ENCODE measurements around the gene ANKMY1.
"Not testable (repeated sequence)": the region's sequence is repeated elsewhere in the genome, so short reads cannot be mapped to it uniquely, and the experiment has no call there.

Gene ANKMY1

DNA sequence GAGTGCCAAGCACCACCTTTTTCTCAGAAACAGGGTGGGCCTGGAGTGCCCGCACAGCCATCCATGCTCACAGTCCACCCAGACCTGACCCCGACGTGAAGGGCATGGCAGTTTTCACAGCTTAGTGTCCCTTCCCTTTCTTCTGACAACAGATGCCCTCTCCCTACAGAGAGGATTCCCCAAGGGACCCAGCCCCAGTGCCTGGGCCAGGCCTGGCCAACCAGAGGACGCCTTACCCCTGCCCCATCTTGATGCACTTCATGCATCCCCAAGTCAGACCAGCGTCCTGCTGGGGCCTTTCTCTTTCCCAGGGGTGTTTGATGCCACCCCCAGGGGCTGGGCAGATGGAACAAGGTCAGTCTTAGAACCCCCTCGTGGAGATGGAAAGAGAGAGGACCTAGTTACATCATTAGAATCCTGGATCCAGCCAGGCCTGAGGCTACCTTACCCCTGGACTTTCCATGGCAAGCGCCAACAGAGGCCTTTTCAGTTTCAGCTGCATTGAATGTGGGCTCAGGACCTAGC is 3.8 kb downstream of the ANKMY1 start:
- no peak for DNase-seq

DNA sequence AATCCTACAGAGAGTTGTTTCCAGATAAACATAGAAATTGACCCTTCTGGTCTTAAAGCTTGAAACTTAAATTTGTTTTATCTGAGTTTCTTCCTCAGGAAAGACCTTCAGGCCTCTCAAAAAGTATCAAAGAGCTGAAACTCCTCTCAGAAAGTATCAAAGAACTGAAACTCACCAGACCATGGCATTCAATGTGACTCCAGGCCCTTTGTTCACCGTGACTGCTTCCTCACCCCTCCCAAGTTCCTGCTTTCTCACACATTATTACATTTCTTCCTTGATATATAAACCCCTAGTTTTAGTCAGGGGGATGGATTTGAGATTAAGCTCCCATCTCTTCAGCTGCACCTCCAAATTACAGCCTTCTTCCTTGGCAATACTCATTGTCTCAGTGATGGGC is 6.0 kb downstream of the ANKMY1 start:
- DNase-seq, result no peak

DNA sequence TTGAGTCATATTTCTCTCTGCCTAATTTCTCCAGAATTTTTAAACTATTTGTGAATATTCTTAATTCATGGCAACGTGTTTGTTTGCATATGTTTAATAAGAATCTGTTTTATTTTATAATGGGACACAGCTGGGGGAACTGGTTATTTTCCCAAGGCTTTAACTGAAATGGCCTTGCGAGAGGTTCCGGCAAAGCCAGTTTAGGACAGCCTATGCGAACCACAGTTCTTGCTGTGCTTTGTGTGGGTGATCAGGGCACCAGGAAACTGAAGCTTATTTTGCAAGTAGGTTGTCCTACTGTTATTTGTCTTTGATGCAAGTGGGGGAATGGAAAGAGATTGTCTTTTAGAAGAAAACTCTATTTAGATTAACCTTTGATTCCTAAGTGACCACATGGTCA is 6.5 kb downstream of the ANKMY1 start:
- no peak for DNase-seq

DNA sequence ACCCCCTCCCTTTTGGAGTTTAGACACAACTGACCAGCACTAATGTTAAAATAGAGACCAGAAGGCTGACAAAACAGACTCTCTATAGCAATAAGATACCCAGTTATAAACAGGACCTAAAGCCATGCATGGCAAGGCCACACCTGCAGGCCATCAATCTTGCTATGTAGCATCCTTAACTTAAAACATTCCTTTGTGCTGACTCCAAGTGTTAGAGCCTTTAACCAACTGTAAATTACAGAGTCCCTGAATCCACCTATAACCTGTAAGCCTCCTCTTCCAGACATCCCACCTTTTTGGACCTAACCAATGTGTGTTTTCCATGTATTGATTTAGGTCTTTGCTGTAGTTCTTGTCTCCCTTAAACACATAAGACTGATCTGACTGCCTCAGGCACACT is 17.9 kb downstream of the ANKMY1 start:
- no peak for DNase-seq

DNA sequence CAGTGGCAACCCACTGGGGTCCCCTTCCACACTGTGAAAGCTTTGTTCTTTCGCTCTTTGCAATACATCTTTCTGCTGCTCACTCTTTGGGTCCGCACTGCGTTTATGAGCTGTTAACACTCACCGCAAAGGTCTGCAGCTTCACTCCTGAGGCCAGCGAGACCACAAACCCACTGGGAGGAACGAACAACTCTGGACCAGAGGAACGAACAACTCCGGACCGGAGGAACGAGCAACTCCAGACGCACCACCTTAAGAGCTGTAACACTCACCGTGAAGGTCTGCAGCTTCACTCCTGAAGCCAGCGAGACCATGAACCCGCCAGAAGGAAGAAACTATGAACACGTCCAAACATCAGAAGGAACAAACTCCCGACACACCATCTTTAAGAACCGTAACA is 18.7 kb downstream of the ANKMY1 start:
- not testable (repeated sequence) for DNase-seq

DNA sequence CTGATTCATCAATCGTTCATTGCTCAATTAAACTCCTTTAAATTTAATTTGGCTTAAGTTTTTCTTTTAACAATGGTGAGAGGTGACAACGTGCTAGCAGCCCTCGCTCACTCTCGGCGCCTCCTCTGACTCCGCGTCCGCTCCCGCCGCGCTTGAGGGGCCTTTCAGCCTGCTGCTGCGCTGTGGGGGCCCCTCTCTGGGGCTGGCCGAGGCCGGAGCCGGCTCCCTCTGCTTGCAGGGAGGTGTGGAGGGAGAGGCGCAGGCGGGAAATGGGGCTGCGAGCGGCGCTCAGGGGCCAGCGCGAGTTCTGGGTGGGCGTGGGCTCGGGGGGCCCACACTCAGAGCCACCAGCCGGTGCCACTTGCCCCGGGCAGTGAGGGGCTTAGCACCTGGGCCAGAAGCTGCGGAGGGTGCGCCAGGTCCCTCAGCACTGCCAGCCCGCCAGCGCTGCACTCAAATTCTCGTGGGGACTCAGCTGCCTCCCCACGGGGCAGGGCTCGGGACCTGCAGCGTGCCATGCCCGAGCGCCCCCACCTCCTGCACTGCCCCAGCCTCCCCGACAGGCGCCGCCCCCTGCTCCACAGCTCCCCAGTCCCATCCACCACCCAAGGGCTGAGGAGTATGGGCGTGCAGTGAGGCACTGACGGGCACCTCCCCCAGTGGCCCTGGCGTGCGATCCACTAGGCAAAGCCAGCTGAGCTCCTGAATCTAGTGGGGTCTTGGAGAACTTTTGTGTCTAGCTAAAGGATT is 19.6 kb downstream of the ANKMY1 start:
- no peak for DNase-seq

DNA sequence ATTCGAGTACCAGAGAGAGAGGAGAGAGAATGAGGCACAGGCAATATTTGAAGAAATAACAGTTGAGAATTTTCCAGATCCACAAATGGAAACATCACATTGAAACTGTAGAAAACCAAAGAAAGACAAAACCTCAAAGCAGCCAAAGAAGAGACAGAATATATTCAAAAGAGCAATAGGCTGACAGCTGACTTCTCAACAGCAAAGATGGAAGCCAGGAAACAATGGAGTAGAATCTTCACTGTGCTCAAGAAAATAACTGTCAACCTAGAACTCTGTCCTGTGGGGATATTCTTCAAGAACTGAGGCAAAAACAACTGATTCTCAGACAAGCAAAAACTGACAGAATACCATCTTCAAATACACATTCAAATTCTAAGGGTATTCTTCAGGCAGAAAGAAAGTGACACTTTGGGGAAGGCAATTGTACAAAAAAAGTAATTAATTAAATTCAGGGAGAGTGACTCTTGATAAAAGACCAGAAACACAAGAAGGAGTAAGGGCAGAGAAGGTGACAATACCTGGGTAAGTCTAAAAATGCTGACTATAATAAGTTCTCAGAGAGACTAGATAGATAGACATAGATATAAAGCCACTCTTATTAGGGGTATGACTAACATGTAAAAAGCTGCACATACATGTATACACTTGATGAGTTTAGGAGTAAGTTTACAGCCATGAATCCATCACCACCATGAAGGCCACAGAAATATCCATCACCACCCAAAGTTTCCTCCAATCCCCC is 25.6 kb downstream of the ANKMY1 start:
- no peak for DNase-seq

DNA sequence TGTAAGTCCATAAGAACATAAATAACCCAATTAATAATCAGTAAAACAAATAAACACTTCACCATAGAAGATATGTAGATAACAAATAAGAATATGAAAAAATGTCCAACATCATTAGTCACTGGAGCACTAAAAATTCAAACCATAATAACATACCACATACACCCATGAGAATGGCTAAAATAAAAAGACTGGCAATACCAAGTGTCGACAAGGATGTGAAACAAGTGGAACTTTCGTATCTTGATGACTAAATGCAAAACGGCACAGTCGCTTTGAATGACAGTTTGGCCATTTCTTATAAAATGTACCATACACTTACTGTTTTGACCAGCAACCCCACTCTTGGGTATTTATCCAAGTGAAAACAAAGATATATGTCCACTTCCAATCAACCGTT is 26.8 kb downstream of the ANKMY1 start:
- no peak for DNase-seq

DNA sequence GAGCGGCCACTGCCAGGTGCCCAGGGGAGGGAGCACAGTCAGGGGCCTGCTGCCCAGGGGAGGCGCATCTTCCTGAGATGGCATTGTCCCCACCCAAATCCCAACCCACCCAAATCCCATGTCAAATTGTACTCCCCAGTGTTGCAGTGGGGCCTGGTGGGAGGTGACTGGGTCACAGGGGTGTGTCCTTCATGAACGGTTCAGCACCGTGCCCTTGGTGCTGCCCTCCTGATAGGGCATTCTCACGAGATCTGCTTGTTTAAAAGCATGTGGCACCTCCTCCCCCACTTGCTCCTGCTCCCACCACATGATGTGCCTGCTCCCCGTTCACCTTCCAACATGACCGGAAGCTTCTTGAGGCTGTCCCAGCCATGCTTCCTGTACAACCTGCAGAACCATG is 27.6 kb downstream of the ANKMY1 start:
- no peak for DNase-seq

DNA sequence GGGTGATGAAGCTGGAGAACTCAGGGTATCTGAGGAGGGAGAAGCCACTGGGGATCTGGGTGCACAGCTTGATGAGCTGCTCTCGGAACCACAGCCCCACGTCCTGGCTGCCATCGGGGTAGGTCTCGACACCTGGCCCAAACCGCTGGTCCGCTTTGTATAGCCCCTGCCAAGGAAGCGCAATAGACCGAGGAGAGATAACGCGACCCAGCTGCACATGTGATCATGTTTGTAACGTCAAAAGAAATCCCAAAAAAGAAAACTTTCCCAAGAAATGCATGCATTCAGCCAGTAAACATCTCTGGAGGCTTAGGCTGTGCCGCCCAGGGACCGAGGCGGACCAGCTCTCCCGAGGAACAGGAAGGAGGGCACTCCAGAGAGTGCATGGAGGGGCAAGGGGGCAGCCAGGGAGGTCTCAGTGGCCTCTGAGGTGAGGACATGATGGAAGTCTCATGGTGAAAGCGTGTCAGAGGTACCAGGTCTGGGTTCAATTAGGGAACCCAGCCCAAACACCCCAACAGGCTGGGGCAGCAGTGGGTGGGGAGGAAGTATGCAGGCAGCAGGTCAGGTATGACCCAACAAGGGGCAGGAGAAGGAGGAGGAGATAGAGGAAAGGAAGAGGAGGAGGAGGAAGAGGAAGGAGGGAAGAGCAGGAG is 28.3 kb downstream of the ANKMY1 start:
- DNase-seq, result no peak

DNA sequence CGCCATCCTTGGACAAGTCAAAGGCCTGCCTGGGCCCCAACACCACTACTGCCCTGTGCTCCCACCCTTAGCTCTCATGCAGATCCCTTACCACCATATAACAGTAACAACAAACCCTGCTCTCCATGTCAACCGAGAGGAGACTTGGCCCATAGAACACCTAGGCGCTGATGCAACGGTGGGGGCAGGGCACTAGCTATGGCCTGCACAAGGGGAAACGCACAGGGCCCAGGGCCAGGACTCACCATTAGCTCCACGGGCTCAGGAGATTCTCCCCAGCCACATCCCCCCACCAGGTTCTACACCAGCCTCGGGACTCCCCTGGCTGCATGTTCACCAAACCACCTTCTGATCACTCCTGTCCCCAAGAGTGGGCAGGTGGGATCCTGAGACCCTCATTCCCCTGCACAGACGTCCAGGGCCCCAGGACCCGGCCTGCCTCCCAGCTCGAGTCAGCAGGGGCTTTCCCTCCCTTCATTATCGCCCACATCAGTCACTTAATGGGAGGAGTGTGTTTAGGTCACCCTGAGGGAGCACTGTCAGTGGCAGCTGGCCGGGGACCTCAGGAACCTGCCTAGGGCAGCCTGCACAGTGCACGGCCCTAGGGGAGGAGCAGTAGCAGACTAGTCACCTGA is 29.3 kb downstream of the ANKMY1 start:
- DNase-seq, result no peak

DNA sequence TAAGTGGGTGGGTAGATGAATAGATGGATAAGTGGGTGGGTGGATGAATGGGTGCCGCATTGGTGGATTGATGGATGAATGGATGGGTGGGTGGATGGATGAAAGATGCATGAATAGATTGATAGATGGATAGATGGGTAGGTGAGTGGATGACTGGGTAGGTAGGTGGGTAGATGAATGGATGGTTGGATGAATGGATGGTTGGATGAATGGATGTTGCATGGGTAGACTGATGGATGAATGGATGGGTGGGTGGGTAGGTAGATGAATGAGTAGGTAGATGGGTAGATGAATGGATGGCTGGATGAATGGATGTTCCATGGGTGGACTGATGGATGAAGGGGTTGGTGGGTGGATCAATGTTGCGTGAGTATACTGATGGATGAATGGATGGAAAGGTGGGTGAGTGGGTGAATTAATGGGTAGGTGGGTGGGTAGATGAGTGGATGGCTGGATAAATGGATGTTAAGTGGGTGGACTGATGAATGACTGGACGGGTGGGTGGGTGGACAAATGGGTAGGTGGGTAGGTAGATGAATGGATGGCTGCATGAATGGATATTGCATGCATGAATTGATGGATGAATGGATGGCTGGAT is 30.5 kb downstream of the ANKMY1 start:
- DNase-seq, result no peak

DNA sequence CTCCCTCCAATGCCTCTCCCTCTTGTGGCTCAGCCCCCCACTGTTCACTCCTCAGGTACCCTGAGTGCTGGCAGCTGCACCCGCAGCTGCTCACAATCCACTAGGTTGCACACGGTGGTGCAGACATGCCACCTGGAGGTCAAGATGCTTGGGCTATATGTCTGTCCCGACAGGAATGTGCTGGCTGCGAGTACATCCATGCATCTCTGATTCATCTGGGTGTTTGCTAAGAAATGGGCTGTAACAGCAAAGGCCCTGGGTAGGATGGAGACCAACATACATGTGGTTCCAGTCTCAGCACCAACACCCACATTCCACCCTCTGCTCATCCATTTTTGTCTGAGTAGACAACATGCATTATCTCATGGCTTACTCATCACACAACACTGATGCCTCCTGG is 31.3 kb downstream of the ANKMY1 start:
- no peak for DNase-seq

DNA sequence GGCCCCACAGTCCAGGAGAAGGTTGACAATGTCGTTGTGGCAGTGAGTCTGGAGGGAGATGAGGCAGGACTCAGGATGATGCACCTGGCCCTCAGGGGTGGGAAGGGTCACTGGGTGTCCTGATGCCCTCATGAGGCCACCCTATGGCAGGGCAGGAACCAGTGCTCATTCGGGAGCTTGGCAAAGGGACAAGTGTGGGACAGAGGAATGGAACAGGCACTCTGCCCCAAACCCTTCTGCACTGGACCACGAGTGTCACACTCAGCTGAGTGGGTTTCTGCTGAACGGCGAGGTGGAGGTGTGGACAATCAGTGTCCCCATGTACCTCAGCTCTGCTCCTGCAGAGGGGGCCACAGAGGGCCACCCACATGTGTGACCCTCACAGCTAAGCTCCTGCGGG is 32.0 kb downstream of the ANKMY1 start:
- no peak for DNase-seq

DNA sequence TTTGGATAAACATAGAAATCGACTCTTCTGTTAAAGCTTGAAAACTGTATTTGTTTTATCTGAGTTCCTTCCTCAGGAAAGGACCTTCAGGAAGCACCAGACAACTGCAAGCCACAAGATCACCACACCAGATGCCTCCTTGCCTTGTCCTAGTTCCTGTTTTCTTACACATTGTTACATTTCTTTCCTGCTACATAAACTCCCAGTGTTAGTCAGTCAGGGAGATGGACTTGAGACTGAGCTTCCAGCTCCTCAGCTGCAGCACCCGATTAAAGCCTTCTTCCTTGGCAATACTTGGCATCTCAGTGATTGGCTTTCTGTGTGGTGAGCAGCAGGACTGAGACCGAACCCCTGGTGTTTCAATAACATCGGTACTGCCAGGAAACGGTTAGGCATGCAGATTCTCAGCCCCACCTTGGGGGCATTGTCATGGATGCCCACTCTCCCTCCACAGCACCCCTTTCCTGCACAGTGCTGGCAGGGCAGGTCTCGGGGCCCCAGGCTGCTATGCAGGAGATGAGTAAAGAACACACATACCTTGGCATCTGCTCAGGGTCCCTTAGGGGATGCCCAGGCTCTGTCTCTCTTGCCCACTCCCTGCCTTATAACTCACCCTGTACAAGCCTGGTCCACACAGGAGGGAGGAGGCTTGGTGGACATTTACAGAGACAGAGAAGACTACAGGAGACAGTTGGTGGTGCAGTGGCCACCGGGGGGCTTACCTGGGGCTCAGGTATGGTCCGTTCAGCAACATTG is 32.6 kb downstream of the ANKMY1 start:
- DNase-seq, result no peak

DNA sequence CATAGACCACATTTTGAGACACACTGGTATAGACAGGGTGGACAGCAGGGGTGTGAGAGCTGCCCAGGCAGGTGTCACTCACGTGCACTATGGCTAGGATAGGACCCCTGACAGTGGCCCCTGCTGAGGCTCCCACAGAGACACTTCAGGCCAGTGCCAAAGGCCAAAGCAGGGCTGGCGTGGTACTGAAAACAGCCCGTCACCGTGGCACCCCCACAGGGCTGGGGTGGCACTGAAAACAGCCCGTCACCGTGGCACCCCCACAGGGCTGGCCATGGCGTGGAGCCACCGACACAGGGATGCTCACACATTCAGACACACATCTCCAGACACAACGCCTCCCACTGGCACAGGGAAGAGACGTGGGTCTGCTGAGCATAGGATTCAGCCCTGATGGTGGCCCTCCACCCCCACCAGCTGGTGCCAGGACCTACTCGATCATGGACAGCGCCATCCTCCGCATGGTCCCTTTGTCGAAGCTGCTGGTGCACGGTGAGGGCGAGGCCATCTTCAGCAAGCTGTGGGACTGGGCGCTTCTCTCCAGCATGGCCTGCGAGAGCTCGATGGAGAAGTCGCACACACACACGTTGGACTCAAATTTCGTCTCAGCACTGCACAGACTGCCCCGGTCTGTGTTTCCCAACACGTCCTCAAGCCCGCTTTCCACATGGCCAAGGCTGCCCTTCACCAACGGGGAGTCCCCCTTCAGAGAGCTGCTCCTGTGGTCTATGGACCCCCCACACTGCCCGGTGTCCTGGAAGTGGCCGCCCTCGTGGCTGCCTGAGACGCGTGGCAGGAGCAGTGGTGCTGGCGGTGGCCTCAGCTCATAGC is 34.1 kb downstream of the ANKMY1 start:
- no peak for DNase-seq

DNA sequence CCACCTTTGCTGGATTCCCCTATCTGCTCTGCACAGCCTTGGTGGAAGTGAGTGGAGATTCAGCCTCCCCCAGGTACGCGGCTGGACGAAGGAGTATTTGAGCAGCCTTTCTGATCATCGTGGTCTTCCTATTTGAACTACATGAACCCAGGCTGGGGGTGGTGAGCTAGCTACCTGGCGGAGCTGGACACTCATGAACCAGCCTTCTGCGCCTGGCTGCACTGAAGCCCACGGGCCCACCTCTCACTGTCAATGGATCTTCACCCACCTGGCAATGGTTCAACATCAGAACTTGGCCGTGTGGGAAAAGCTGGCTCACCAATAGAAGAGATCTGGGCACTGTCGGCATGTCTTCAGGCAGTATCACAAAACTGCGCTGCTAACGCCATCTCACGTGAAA is 35.4 kb downstream of the ANKMY1 start:
- no peak for DNase-seq

DNA sequence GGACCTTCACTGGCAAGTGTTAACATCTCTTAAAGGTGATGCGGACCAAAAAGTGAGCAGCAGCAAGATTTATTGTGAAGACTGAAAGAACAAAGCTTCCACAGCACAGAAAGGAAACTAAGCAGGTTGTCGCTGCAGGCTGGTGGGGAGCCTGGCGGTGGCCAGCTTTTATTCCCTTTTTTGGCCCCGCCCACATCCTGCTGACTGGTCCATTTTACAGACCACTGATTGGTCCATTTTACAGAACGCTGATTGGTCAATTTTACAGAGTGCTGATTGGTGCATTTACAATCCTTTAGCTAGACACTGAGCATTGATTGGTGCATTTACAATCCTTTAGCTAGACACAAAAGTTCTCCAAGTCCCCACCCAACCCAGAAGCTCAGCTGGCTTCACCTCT is 35.9 kb downstream of the ANKMY1 start:
- not testable (repeated sequence) for DNase-seq

DNA sequence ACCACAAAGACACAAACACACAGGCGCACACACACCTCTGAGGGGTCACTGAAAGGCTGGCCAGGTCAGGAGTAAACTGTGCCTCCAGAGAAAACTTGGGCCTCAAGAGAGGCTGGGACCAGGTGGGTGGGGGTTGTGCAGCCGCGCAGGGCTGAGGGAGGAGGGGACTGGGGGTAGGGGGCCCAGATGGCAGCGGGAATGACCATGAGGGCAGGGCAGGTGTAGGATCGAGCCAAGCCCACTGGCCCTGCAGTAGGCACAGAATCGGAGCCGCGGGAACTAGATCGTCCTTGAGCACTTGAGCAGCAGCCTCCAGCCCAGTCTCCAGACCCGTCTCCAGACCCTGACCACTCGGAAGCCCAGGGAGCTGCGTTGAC is 36.8 kb downstream of the ANKMY1 start:
- DNase-seq, result no peak

DNA sequence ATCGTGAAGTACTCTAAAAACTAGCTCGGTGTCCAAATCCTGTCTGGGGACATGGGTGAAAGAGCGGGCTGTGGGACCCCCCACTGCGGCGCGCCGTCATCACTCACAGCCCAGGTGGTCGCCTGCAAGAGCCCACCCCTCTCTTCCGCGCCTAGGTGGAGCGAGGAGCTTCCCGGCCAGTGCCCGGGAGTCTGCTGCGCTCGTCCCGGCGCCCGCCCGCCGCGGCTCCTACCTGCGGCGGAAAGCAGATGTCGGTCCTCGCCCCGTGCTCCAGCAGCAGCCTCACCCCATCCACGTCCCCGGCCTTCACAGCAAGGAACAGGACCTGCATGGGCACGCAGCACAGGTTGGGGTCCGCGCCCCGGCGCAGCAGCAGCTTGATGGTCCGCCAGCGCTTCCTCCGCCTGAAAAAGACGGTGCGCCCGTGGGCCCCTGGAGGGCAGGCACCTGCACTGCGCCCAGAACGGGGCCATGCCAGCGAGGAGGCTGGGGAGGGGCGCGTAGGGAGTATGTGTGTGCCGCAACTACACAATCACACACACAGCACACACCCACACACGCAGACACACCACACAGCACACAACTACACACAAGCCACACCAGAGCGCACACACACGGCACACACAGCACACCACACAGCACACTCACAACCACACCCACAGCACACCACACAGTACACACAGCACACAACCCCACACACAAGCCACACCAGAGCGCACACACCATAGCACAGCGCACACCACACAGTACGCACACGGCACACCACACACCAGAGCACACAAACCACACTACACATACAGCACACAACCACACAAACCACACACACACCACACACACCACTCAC is 37.4 kb downstream of the ANKMY1 start:
- DNase-seq, result no peak
